IgD-negative memory B cell (primary cell): Measurements from ENCODE around the gene FRMD6. TPM values are rescaled to one million over a fixed set of nuclear protein-coding genes. Genes with fewer than 3 reads are reported as not detected.
A peak's percentile ranks its signal among the peaks of the same experiment; 100 is the strongest.

Experiments used
- H3K27ac Mint-ChIP-seq, 3 donors: one replicate each; pipeline ENCODE4 v1.8.0; 2020 to 2022; ENCODE audit warnings: mild to moderate bottlenecking in 3 of 3, mixed read lengths in 3 of 3, moderate library complexity in 1 of 3
- H3K27me3 Mint-ChIP-seq: one replicate; pipeline ENCODE4 v1.8.0; 2021; ENCODE audit warnings: mixed read lengths
- H3K36me3 Mint-ChIP-seq: one replicate; pipeline ENCODE4 v1.8.0; 2020; ENCODE audit warnings: mild to moderate bottlenecking, mixed read lengths
- H3K4me1 Mint-ChIP-seq, 3 donors: one replicate each; pipeline ENCODE4 v1.8.0; 2020 to 2022; ENCODE audit warnings: mixed read lengths in 3 of 3, mild to moderate bottlenecking in 1 of 3
- H3K4me3 Mint-ChIP-seq, 4 donors: one replicate each; pipeline ENCODE4 v1.8.0; 2020 to 2022; ENCODE audit warnings: mild to moderate bottlenecking in 4 of 4, mixed read lengths in 4 of 4, moderate library complexity in 3 of 4
- H3K9me3 Mint-ChIP-seq, 3 donors: one replicate each; pipeline ENCODE4 v1.8.0; 2020 to 2021; ENCODE audit warnings: mixed read lengths in 3 of 3, mild to moderate bottlenecking in 1 of 3
- polyA plus RNA-seq: library from polyadenylated mRNA; unstranded; fragments of 300-500 nt; fragmentation: Illumina TruSeq; gene quantifications from one replicate; pipeline ENCODE4 v1.2.3, GENCODE V29; 2021

Gene FRMD6
- not detected for polyA plus RNA-seq

- peaks cover 25% of the 10 kb centered on the region for H3K27me3 Mint-ChIP-seq
- no peaks in the 10 kb centered on the region for H3K36me3 Mint-ChIP-seq
- peak within 1 kb of the TSS; percentile 79 to 95 (median 90) for H3K4me3 Mint-ChIP-seq
- no peaks in the 10 kb centered on the region for H3K9me3 Mint-ChIP-seq
- H3K4me1 Mint-ChIP-seq = peaks cover 3 to 8% (median 6%) of the 10 kb centered on the region in 3 donors
- H3K27ac Mint-ChIP-seq = peak within 1 kb of the TSS in 2 of 3 donors; percentile 64 to 67
Measured at GRCh38 chr14:51651388-51652167, at the start of gene FRMD6. Gene FRMD6 (plus strand): TSS chr14:51651910. CDS start chr14:51689837, 37,927 bp downstream.

DNA sequence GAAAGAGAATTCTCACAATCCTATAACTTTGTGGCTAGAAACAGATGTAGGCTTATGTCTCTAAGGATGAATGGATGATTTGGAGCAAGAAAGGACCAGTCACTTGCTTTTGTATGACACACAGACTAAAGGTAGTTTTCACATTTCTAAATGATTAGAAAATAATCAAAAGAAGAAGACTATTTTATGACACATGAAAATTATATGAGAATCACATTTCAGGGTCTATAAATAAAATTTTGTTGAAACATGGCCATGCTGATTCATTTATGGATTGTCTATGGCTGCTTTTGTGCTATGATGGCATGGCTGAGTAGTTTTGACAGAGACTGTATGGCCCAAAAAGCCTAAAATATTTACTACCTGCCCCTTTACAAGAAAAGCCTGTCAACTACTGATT is 49.4 kb upstream of the FRMD6 start:
- Mint-ChIP-seq H3K36me3 (no peaks in the 10 kb centered on the region), H3K27me3 (peaks cover 11% of the 10 kb centered on the region), H3K27ac (no peak overlapping the region), H3K4me1 (no peaks in the 10 kb centered on the region), H3K4me3 (no peak overlapping the region), H3K9me3 (no peaks in the 10 kb centered on the region)

- Mint-ChIP-seq H3K27ac (no peak overlapping the region), H3K4me1 (no peaks in the 10 kb centered on the region), H3K4me3 (no peak overlapping the region), H3K9me3 (no peaks in the 10 kb centered on the region), H3K27me3 (peaks cover 19% of the 10 kb centered on the region), H3K36me3 (no peaks in the 10 kb centered on the region)
Measured at GRCh38 chr14:51603495-51603894, 48.2 kb upstream of the FRMD6 start.

GRCh38 chr14:51604073-51604472 is 47.6 kb upstream of the FRMD6 start:
- Mint-ChIP-seq H3K4me3 (no peak overlapping the region), H3K9me3 (no peaks in the 10 kb centered on the region), H3K36me3 (no peaks in the 10 kb centered on the region), H3K27me3 (peaks cover 20% of the 10 kb centered on the region), H3K4me1 (no peaks in the 10 kb centered on the region), H3K27ac (no peak overlapping the region)

DNA sequence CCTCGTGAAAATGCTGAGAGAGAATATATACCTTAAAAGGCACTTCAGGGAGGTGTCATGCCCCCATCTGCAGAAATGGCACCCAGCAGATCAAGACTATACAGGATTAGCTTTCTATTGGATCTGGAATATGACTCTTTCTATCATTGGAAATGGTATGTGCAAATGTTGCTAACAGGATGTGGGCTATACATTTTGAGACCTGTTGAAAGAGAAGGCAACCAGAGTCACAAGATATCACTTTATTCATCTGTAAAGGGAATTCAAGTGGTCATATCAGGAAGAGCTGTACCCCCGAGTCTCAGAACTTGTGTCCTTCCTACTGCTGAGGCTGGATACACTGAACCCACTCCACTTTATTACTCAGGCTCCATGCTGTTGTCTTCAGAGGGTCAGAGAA is 46.1 kb upstream of the FRMD6 start:
- Mint-ChIP-seq H3K4me1 (no peaks in the 10 kb centered on the region), H3K27ac (no peak overlapping the region), H3K27me3 (peaks cover 20% of the 10 kb centered on the region), H3K36me3 (no peaks in the 10 kb centered on the region), H3K4me3 (no peak overlapping the region), H3K9me3 (no peaks in the 10 kb centered on the region)

GRCh38 chr14:51607711-51608110 is 44.0 kb upstream of the FRMD6 start:
- Mint-ChIP-seq H3K27ac (no peak overlapping the region), H3K36me3 (no peaks in the 10 kb centered on the region), H3K4me3 (no peak overlapping the region), H3K4me1 (no peaks in the 10 kb centered on the region), H3K9me3 (no peaks in the 10 kb centered on the region), H3K27me3 (peaks cover 20% of the 10 kb centered on the region)

DNA sequence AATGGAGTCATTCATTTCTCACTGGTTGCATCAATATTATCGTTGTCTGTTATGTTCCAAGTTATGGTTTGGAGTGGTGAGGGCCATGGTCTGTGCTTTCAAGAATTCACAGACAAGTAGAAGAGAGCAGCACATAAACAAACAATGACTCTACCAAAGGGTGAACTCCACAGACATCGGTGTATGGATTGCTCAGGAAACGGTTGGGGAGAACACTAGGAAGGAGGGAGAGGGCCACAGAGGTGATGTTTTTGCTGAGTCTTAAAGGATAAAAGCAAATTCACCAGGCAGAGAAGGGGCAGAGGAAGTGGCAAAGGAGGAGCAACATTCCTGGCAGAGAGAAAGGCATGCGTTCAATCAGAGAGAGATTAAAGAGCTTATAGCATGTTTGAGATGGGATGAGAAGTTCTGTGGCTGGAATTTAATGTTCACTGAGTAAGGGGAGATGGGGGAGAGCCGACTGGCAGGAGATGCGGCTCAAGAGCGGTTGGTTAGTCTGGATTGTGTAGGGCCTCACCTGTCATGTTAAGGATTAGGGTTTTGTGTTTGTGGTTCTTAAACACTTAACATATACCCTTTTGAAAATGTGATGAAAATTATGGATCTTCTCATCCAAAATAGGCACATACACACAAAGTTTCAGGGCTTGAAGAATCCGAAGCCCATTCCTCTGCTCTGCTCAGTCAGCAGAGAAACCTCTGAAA is 42.3 kb upstream of the FRMD6 start:
- H3K27me3 Mint-ChIP-seq = peaks cover 18% of the 10 kb centered on the region
- no peaks in the 10 kb centered on the region for H3K36me3 Mint-ChIP-seq
- H3K9me3 Mint-ChIP-seq = no peaks in the 10 kb centered on the region
- H3K4me3 Mint-ChIP-seq = no peak overlapping the region
- no peak overlapping the region for H3K27ac Mint-ChIP-seq
- no peaks in the 10 kb centered on the region for H3K4me1 Mint-ChIP-seq

DNA sequence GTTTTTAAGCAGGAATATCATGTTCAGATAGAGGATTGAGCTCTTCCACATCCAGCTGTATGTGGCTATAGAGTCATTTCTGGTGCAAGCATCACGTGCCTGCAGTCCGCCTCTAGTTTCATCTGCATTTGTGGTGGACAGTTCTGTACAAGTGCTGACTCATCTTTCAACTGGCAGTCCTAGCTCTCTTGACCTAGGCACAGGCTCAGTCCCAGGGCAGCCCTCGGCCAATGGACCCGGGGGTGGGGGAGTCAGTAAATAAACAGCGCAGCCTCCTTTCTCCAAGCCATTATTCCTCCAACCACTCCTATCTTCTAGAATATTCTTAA is 41.8 kb upstream of the FRMD6 start:
- Mint-ChIP-seq H3K9me3 (no peaks in the 10 kb centered on the region), H3K27ac (no peak overlapping the region), H3K4me1 (no peaks in the 10 kb centered on the region), H3K36me3 (no peaks in the 10 kb centered on the region), H3K4me3 (no peak overlapping the region), H3K27me3 (peaks cover 15% of the 10 kb centered on the region)

GRCh38 chr14:51610771-51611170 is 40.9 kb upstream of the FRMD6 start:
- no peak overlapping the region for H3K4me3 Mint-ChIP-seq
- no peaks in the 10 kb centered on the region for H3K4me1 Mint-ChIP-seq
- H3K27ac Mint-ChIP-seq = no peak overlapping the region
- H3K36me3 Mint-ChIP-seq = no peaks in the 10 kb centered on the region
- H3K9me3 Mint-ChIP-seq = no peaks in the 10 kb centered on the region
- peaks cover 15% of the 10 kb centered on the region for H3K27me3 Mint-ChIP-seq

- no peaks in the 10 kb centered on the region for H3K9me3 Mint-ChIP-seq
- no peaks in the 10 kb centered on the region for H3K36me3 Mint-ChIP-seq
Measured at GRCh38 chr14:51612449-51612848, 39.3 kb upstream of the FRMD6 start.

DNA sequence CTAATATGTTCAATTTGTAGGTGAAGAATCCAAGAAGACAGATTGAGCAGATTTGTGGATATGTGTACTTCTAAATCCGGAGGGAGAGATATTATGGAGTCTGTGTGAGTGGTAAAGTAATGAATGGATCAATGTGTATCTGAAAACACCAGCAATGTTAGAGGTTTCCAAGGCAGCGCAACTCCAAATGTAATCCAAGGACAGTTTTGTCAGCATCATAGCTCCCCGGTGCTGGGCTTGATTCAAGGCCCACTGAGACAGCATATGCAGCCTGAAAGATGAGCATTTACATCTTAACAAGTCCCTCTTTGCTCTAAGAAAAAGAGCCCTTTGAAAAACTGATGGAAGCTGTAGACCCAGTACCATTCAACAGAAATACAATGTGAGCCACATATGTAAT is 38.3 kb upstream of the FRMD6 start:
- Mint-ChIP-seq H3K9me3 (no peaks in the 10 kb centered on the region), H3K4me3 (no peak overlapping the region), H3K36me3 (no peaks in the 10 kb centered on the region), H3K27me3 (peaks cover 6% of the 10 kb centered on the region), H3K27ac (no peak overlapping the region), H3K4me1 (no peaks in the 10 kb centered on the region)

More at GRCh38 chr14:51612449-51612848, 39.3 kb upstream of the FRMD6 start:
- H3K27me3 Mint-ChIP-seq = peaks cover 14% of the 10 kb centered on the region
- no peak overlapping the region for H3K27ac Mint-ChIP-seq
- no peak overlapping the region for H3K4me3 Mint-ChIP-seq
- H3K4me1 Mint-ChIP-seq = no peaks in the 10 kb centered on the region

DNA sequence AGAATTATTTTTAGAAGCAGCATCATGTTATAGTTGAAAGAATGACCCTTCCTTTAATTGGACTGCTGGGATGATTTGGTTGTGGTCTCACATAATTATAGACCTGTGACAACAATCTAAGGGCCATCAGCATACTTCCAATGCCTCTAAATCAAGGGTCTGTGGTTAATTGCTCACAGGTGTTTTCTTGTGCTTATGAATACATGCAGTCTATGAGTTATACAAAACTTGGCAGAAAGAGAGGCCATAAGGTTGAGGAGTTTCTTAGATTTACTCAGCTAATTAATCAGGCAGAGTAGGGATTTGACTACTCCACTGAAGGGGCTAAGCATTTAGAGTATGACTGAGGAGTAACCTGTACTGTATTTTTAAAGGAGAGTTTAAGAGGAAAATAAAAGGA is 37.0 kb upstream of the FRMD6 start:
- Mint-ChIP-seq H3K36me3 (no peaks in the 10 kb centered on the region), H3K27me3 (peaks cover 4% of the 10 kb centered on the region), H3K4me1 (no peaks in the 10 kb centered on the region), H3K9me3 (no peaks in the 10 kb centered on the region), H3K4me3 (no peak overlapping the region), H3K27ac (no peak overlapping the region)

DNA sequence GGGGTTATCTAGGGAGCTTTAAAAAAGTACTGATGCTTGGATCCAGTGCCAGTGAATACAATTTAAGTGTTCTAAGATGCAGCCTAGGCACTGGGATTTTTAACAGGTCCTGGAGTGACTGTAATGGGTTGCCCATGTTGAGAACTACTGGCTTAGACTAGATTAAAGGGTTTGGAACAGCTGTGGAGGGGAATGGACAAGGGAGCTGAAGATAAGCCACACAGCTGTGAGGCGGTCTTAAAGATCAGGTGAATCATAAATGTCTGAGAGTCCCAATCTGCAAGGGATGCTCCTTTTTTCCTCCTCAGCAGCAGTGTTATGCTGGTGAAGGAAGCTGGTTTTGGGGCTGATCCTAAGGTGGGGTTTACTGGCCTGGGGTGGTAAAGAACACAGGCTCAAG is 35.5 kb upstream of the FRMD6 start:
- no peaks in the 10 kb centered on the region for H3K9me3 Mint-ChIP-seq
- no peak overlapping the region for H3K4me3 Mint-ChIP-seq
- H3K36me3 Mint-ChIP-seq = no peaks in the 10 kb centered on the region
- no peak overlapping the region for H3K27ac Mint-ChIP-seq
- peaks cover 6% of the 10 kb centered on the region for H3K27me3 Mint-ChIP-seq
- H3K4me1 Mint-ChIP-seq = no peaks in the 10 kb centered on the region

- Mint-ChIP-seq H3K9me3 (no peaks in the 10 kb centered on the region), H3K4me1 (no peaks in the 10 kb centered on the region), H3K4me3 (no peak overlapping the region), H3K27me3 (peaks cover 6% of the 10 kb centered on the region), H3K36me3 (no peaks in the 10 kb centered on the region), H3K27ac (no peak overlapping the region)
Measured at GRCh38 chr14:51616724-51617409, 34.8 kb upstream of the FRMD6 start.

- Mint-ChIP-seq H3K27ac (no peak overlapping the region), H3K27me3 (peaks cover 9% of the 10 kb centered on the region), H3K4me3 (no peak overlapping the region), H3K4me1 (no peaks in the 10 kb centered on the region), H3K36me3 (peaks cover 1% of the 10 kb centered on the region), H3K9me3 (peaks cover 1 to 5% (median 4%) of the 10 kb centered on the region in 3 donors)
Measured at GRCh38 chr14:51619561-51619960, 32.1 kb upstream of the FRMD6 start.
